Mucosa of stomach (tissue), 1 donor: ENCODE results near the gene KRT13.

Experiments used
- H3K27me3 ChIP-seq: one replicate; pipeline ENCODE4 v1.7.0; 2013; ENCODE audit warnings: mild to moderate bottlenecking, low read length; ENCODE audit not compliant: control insufficient read depth, insufficient read depth
- H3K36me3 ChIP-seq: one replicate; pipeline ENCODE4 v1.7.0; 2013; ENCODE audit warnings: low read length; ENCODE audit not compliant: control insufficient read depth, insufficient read depth
- H3K4me1 ChIP-seq: one replicate; pipeline ENCODE4 v1.7.0; 2013; ENCODE audit warnings: mild to moderate bottlenecking, low read length; ENCODE audit not compliant: control insufficient read depth, insufficient read depth
- H3K4me3 ChIP-seq: one replicate; pipeline ENCODE4 v1.7.0; 2013; ENCODE audit warnings: low read length
- H3K9ac ChIP-seq: one replicate; pipeline ENCODE4 v1.7.0; 2013; ENCODE audit warnings: mild to moderate bottlenecking, low read length, moderate library complexity
- H3K9me3 ChIP-seq: one replicate; pipeline ENCODE4 v1.7.0; 2013; ENCODE audit warnings: mild to moderate bottlenecking, low read length, moderate library complexity; ENCODE audit not compliant: control insufficient read depth
- donor health status: Pancreatic carcinoma.

KRT13 gene

DNA sequence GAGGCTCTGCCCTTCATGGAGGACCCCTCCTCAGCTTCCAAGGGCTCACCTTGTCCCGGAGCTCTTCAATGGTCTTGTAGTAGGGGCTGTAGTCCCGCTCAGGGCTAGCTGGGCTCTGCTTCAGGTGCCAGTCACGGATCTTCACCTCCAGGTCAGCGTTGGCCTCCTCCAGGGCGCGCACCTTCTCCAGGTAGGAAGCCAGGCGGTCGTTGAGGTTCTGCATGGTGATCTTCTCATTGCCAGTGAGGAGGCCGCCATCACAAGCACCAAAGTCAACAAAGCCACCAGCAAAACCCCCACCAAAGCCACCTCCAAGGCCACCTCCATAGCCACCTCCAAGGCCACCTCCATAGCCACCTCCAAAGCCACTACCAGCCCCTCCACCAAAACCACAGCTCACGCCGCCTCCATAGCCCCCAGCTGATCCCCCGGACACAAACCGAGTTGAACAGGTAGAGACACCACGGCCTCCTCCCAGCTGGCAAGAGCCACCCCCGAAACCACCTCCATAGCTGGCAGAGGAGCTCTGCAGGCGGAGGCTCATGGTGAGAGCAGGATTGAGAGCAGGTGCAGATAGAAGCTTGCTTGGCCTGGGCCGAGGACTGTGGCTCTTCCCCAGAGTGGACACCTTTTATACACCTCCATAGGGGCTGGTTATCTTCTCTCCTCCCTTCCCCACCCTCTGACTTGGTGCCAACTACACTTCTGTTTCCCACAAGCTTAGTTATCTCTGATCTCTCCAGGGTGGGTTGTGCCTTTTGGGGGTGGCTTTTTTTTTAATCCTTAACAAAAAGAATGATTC is at the start of gene KRT13:
Gene KRT13 (minus strand): TSS at position 606 of the 802 bp plus-strand sequence. CDS start 62 bp downstream, at position 544.
- H3K36me3 ChIP-seq, result no peaks in the 10 kb centered on the region
- peaks cover 3% of the 10 kb centered on the region for H3K27me3 ChIP-seq
- H3K4me3 ChIP-seq, result no peak within 1 kb of the TSS
- peaks cover 26% of the 10 kb centered on the region for H3K4me1 ChIP-seq
- H3K9ac ChIP-seq, result no peak within 1 kb of the TSS
- H3K9me3 ChIP-seq, result no peaks in the 10 kb centered on the region

DNA sequence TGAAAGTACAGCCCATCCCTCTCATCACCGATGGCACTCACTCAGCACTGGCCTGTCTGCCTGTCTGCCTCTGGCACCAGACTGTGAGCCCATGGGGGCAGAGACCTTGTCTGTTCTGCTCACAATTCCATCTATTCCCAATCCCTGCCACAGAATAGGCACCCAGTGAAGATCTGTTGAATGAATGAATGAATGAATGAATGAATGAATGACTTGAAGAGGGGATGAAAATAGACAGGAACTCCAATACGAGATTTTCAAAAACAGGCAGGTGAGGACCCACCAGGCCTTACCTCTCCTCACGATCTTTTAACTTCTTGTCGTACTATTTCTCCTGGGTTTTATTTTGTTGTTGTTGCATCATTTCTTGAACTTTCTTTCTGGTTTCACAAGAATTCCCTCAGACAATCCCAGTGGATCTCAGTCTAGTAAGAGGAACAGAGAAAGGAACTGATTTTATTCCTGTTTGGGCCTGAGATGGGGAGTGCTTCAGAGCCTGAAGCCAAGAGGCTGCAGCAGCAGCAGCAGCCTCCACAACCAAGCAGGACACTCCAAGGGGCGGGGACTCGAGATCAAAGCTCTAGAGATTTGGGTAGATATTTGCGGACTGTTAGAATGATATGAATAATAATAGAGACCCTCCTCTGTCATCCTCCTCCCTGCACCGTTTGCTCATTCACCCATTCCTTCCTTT is 48.7 kb upstream of the KRT13 start:
- Histone ChIP-seq H3K27me3 (no peaks in the 10 kb centered on the region), H3K4me1 (peaks cover 11% of the 10 kb centered on the region), H3K36me3 (no peaks in the 10 kb centered on the region), H3K4me3 (no peak overlapping the region), H3K9me3 (no peaks in the 10 kb centered on the region), H3K9ac (no peak overlapping the region)

DNA sequence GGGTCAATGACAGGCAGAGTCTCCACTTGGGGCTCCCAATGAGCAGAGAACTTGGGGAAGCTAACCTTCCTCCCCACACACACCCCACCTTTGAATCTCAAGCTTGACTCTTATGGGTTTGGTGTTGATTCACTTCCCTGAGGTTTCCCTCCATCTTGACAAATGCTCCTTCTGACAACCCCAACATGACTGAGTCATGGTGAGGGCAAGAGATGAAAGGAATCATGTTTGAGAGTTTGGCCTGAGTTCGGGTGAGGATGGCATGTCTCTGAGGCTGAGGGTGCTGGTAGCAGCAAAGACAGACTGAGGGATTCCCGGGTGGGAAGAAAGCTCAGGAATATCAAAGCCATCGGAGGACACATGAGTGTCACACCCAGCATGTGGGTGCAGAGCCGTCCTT is 47.8 kb upstream of the KRT13 start:
- Histone ChIP-seq H3K27me3 (no peaks in the 10 kb centered on the region), H3K36me3 (no peaks in the 10 kb centered on the region), H3K4me1 (peaks cover 20% of the 10 kb centered on the region), H3K9ac (no peak overlapping the region), H3K9me3 (no peaks in the 10 kb centered on the region), H3K4me3 (no peak overlapping the region)

DNA sequence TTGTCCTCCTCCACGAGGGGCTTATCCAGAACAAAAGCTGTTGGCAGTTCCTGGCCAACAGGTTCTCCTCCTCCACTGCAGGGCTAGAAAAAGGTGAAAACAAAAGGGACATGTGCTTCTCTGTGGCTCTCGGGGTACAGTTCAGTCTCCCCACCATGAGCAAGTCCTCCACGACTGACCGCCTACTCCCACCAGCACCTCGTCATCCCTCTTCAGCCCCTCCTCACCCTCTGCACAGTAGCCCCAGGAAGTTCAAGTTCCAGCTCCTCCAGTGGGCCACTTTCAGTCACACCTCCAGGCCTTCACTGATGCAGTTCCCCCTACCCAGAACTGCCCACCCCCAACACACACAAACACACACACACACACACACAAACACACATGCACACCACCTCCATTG is 47.0 kb upstream of the KRT13 start:
- no peak overlapping the region for H3K4me3 ChIP-seq
- H3K9ac ChIP-seq, result no peak overlapping the region
- H3K4me1 ChIP-seq, result peaks cover 27% of the 10 kb centered on the region
- H3K36me3 ChIP-seq, result no peaks in the 10 kb centered on the region
- H3K9me3 ChIP-seq, result no peaks in the 10 kb centered on the region
- H3K27me3 ChIP-seq, result no peaks in the 10 kb centered on the region

DNA sequence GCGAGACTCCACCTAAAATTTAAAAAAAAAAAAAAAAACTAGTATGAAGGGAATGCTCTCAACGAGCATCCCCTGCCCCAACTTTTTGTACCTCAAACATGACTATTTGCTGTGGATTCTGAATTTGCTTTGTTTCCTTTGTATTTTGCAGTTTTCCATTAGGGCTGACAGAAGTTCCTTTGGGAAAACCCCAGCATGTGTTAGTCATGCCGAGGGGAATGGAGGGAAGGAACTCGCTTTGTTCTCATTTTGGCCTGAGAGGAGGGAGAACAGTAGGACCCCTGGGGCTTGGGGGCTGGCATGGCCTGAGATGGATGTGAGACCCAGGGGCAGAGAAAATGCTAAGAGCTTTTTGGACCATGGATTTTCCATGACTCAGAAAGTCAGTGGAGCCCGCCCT is 46.0 kb upstream of the KRT13 start:
- no peaks in the 10 kb centered on the region for H3K27me3 ChIP-seq
- no peaks in the 10 kb centered on the region for H3K9me3 ChIP-seq
- H3K4me1 ChIP-seq, result peaks cover 30% of the 10 kb centered on the region

DNA sequence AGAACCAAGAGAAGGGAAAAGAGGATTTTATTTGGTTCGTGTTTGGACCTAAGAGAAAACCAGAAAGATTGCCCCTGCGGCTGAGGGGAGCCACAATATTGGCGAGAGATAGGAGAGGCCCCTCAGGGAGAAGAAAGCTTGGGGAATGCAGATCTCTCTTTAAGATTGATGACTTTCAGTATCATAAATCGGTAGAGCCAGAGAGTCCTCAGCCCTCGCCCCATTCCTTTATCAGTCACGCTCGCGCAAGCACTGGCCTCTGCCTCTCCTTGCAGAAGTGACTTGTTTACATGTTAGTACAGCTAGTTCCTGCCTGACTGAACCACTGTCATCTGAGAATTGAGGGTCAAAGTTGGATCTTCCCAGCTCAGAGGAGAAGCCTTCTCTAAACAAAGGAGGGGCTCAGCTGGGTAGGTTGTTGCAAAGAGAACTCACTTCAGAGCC is 44.2 kb upstream of the KRT13 start:
- Histone ChIP-seq H3K36me3 (no peaks in the 10 kb centered on the region), H3K27me3 (no peaks in the 10 kb centered on the region), H3K4me3 (no peak overlapping the region), H3K9me3 (no peaks in the 10 kb centered on the region), H3K4me1 (peaks cover 35% of the 10 kb centered on the region), H3K9ac (peak overlapping the region; percentile 76)

More for the DNA sequence above, 46.0 kb upstream of the KRT13 start:
- no peaks in the 10 kb centered on the region for H3K36me3 ChIP-seq
- H3K4me3 ChIP-seq, result no peak overlapping the region
- H3K9ac ChIP-seq, result no peak overlapping the region

DNA sequence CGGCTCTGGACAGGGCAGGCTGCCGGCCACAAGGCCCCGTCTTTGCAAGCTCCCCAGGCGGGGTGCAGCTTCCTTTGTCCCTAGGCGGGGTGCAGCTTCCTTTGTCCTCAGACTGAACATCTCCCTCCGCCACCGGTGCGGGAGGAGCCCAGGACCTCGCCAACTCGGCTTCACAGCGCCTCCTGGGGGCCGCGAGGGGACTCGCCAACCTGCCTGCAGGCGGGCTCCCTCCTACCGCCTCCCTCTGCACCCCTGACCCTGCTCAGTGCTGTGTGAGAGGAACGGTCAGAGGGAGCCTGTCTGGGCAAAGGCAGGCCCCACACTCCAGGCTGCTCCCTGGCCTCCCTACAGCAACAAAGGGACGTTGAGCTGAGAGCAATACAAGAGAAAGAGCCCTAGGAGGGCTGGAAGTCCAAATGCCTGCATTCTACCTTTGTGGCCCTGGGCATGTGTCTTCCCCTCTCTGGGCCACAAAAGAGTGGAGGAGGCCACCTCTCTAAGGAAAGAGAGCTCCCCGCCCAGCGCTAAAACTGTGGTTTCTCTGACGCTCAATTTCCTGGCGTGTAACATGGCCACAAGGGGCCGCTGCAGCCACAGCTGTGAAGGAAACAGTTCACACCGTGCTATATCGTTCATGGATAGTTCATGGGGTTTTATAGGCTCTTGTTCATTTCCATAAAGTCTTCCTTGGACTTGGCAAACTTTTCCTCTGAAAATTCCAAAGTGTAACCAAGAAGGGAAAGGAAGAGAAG is 43.6 kb upstream of the KRT13 start:
- Histone ChIP-seq H3K4me3 (no peak overlapping the region), H3K9ac (peak overlapping the region; percentile 76), H3K4me1 (peaks cover 40% of the 10 kb centered on the region), H3K9me3 (no peaks in the 10 kb centered on the region), H3K36me3 (no peaks in the 10 kb centered on the region), H3K27me3 (no peaks in the 10 kb centered on the region)

DNA sequence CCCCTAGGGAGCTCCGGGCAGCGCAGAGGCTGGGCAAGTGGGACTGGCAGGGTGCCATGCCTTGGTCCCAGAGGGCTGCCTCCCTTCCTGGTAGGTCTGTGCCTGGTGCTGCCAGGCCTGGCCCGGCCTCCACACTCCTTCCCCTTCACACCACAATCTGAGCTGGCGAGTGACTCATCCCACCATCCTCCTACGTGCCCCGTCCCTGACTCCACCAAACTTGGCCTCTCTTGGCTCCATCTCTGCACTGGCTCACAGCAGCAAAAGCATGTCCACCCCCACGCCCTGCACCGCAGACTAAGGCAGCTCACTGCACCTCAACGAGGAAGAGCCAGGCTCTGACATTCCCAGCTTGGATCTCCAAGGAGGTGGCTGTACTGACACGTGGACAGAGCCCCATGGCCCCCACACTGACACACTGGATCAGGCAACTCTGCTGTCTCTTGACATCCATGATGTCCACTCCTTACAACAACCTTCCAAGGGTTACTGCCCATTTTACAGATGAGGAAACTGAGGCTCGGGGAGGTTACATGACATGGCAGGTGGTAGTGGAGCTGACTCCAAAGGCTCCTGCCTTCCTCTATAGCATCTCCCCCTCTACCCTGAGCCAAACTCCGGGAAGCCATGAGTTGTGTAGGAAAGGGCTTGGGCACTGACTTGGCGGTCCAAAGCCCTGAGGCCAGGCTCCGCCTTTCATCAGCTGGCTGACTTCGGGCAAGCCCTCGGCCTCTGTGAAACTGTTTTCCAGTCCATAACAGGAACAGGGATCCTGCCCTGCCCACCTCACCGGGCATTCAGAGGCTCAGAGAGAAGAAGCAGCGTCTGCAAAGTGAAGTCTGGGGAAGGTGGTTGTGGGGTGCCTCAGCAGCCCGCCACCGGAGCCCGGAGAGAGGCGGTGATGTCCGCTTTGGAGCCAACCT is 42.8 kb upstream of the KRT13 start:
- H3K4me3 ChIP-seq, result no peak overlapping the region
- H3K27me3 ChIP-seq, result no peaks in the 10 kb centered on the region
- no peaks in the 10 kb centered on the region for H3K9me3 ChIP-seq
- no peaks in the 10 kb centered on the region for H3K36me3 ChIP-seq
- peak overlapping the region; percentile 76 for H3K9ac ChIP-seq
- peaks cover 40% of the 10 kb centered on the region for H3K4me1 ChIP-seq

DNA sequence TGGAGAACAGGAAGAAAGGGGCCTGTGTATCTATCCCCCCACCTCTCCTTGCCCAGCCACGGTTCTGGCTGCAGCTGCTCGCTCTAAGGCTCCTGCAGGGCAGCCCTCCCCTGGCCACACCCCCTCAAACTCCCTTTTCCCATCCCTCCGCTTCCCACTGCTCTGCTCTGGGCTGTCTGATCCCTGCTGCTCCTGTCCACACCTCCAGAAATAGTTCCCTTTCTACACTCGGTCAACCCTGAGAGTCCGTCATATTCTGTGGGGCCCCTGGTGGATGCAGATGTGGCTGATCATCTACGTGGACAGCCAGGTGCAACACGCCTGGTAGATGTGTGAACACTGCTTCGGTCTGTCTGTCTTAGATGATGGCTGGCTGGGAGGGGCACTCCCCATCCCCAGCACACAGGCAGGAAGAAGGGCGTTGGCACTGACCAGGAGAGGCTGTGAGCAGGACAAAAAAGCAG is 42.0 kb upstream of the KRT13 start:
- no peaks in the 10 kb centered on the region for H3K9me3 ChIP-seq
- H3K27me3 ChIP-seq, result no peaks in the 10 kb centered on the region
- H3K4me1 ChIP-seq, result peaks cover 40% of the 10 kb centered on the region
- no peak overlapping the region for H3K9ac ChIP-seq
- no peak overlapping the region for H3K4me3 ChIP-seq
- no peaks in the 10 kb centered on the region for H3K36me3 ChIP-seq

DNA sequence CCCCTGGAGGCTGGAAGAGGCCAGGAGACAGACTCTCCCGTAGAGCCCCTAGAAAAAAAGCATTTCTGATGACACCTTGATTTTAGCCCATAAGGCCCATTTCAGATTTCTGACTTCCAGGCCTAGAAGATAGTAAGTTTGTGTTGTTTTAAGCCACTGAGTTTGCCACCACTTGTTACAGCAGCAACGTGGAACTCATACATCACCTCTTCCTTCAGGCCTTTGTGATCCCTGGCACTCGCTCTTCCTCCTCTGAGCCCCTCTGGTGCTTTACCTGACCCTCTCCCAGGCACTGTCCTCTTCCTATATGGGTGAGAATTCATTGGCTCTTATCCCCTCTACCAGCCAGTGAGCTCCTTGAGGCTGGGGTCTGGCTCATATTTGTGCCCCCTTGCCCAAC is 41.4 kb upstream of the KRT13 start:
- H3K9ac ChIP-seq, result no peak overlapping the region
- no peak overlapping the region for H3K4me3 ChIP-seq
- no peaks in the 10 kb centered on the region for H3K36me3 ChIP-seq
- H3K4me1 ChIP-seq, result peaks cover 40% of the 10 kb centered on the region
- no peaks in the 10 kb centered on the region for H3K9me3 ChIP-seq
- no peaks in the 10 kb centered on the region for H3K27me3 ChIP-seq

DNA sequence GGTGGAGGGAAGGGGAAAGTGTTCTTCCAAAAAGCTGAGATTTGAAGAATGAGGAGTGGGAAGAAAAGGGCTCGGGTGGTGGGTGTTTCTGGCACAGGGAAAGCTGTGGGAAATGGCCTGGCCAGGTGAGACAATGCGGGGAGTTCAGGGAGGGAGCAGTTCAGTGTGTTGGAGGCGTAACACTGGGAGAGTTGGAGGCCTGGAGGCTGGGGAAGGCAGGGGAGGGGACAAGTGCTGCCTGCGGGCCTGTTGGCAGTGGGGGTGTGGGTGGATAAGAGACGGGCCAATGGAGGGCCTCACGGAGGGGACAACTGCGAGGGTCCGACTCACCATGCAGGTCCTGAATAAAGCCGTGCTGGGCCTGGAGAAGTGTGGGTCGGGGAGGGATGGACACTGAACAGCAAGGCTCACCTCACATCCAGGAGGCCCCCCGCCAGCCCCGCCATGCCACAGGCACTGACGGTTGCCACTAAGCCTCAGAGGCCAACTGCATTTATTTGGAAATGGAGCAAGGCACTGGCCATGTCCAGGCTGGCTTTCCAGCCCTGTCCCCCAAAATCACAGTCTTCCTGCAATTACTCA is 40.5 kb upstream of the KRT13 start:
- Histone ChIP-seq H3K4me3 (no peak overlapping the region), H3K27me3 (no peaks in the 10 kb centered on the region), H3K9ac (no peak overlapping the region), H3K36me3 (no peaks in the 10 kb centered on the region), H3K9me3 (no peaks in the 10 kb centered on the region), H3K4me1 (peaks cover 40% of the 10 kb centered on the region)
